Activated CD8-positive, alpha-beta T cell treated with anti-CD3 and anti-CD28 coated beads, Interleukin-2, amount 10 ng/mL, durations not matched to agents 7 days and 5 days (primary cell): Measurements from ENCODE around the gene TUBB3. TPM values are rescaled to one million over a fixed set of nuclear protein-coding genes. Genes with fewer than 3 reads are reported as not detected.
A peak's percentile ranks its signal among the peaks of the same experiment; 100 is the strongest.
"Not testable (repeated sequence)": the region's sequence is repeated elsewhere in the genome, so short reads cannot be mapped to it uniquely, and the experiment has no call there.

Source experiments
- ATAC-seq: fragments of 150-1000 bp; cut with Tn5 transposase; one replicate; pipeline ENCODE4 v1.10.0; 2021; ENCODE audit warnings: moderate library complexity
- CTCF ChIA-PET: fragments of 350-600 bp; sonication (Branson Sonifier 250); formaldehyde crosslinking; loops from one replicate; lab custom pipeline; 2021; ENCODE audit warnings: antibody characterized with exemption; lab: Charles Lee
- POLR2A ChIA-PET: fragments of 350-600 bp; sonication (Branson Sonifier 250); formaldehyde crosslinking; loops from one replicate; lab custom pipeline; 2021; ENCODE audit warnings: antibody characterized with exemption; lab: Charles Lee
- DNase-seq: peaks from one replicate; pipeline ENCODE4 v3.0.0-alpha.2; 2020
- H3K27ac Mint-ChIP-seq: one replicate; pipeline ENCODE4 v1.8.0; 2021; ENCODE audit warnings: mild to moderate bottlenecking, mixed read lengths
- H3K27me3 Mint-ChIP-seq: one replicate; pipeline ENCODE4 v1.8.0; 2021; ENCODE audit warnings: low read depth, mixed read lengths
- H3K36me3 Mint-ChIP-seq: one replicate; pipeline ENCODE4 v1.8.0; 2021; ENCODE audit warnings: low read depth, mixed read lengths
- H3K4me1 Mint-ChIP-seq: one replicate; pipeline ENCODE4 v1.8.0; 2021; ENCODE audit warnings: low read depth, mixed read lengths
- H3K4me3 Mint-ChIP-seq: one replicate; pipeline ENCODE4 v1.8.0; 2021; ENCODE audit warnings: mild to moderate bottlenecking, mixed read lengths
- H3K9me3 Mint-ChIP-seq: one replicate; pipeline ENCODE4 v1.8.0; 2022; ENCODE audit warnings: mixed read lengths; ENCODE audit not compliant: insufficient read depth
- total RNA-seq, 2 experiments: library from RNA; stranded (reverse); gene quantifications; one replicate each; pipeline ENCODE4 v1.2.3, GENCODE V29; 2021

TUBB3 gene
- total RNA-seq, 2 experiments from 2014 or later, result 1.1 to 1.3 TPM

DNA sequence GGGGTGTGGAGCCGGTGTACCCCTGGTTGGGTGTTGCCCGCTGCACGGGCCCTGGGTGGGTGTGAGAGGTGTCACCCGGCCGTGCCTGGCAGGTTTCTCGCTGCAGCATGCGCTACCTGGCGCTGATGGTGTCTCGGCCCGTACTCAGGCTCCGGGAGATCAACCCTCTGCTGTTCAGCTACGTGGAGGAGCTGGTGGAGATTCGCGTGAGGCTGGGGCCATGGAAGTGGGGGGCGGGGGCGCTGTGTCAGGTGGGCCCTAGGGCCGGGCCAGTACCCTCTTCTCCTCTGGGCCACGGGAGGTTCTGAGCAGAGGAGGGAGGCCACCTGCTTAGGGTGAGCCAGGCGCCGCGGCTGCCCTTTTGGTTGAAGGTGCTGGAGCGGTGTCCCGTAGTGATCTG, 38.8 kb downstream of the TUBB3 start:
- H3K27ac Mint-ChIP-seq, result no peak overlapping the region
- CTCF ChIA-PET, result no interaction called here
- H3K4me3 Mint-ChIP-seq, result no peak overlapping the region
- H3K36me3 Mint-ChIP-seq, result peaks cover 2% of the 10 kb centered on the region
- no peaks in the 10 kb centered on the region for H3K27me3 Mint-ChIP-seq
- no peaks in the 10 kb centered on the region for H3K4me1 Mint-ChIP-seq
- POLR2A ChIA-PET, result no interaction called here
- H3K9me3 Mint-ChIP-seq, result no peaks in the 10 kb centered on the region
- DNase-seq (no peak), ATAC-seq (no peak)

GRCh38 chr16:89962754-89963498, 39.8 kb downstream of the TUBB3 start:
- DNase-seq (no peak), ATAC-seq (no peak)
- Mint-ChIP-seq H3K27me3 (no peaks in the 10 kb centered on the region), H3K36me3 (peaks cover 2% of the 10 kb centered on the region), H3K27ac (no peak overlapping the region), H3K9me3 (no peaks in the 10 kb centered on the region), H3K4me1 (no peaks in the 10 kb centered on the region), H3K4me3 (no peak overlapping the region)
- ChIA-PET CTCF (no interaction called here), POLR2A (interaction anchor here (0.6 kb wide), 1 partner anchor 536 kb away, joined by 4 read pairs; no protein-coding TSS in a partner anchor)

GRCh38 chr16:89964201-89964600, 41.1 kb downstream of the TUBB3 start:
- Mint-ChIP-seq H3K27me3 (no peaks in the 10 kb centered on the region), H3K36me3 (no peaks in the 10 kb centered on the region), H3K4me3 (no peak overlapping the region), H3K27ac (no peak overlapping the region), H3K4me1 (no peaks in the 10 kb centered on the region), H3K9me3 (no peaks in the 10 kb centered on the region)
- CTCF ChIA-PET, result no interaction called here
- POLR2A ChIA-PET, result no interaction called here
- ATAC-seq (no peak), DNase-seq (no peak)

GRCh38 chr16:89965447-89966225, 42.5 kb downstream of the TUBB3 start:
- ChIA-PET CTCF (no interaction called here), POLR2A (no interaction called here)

DNA sequence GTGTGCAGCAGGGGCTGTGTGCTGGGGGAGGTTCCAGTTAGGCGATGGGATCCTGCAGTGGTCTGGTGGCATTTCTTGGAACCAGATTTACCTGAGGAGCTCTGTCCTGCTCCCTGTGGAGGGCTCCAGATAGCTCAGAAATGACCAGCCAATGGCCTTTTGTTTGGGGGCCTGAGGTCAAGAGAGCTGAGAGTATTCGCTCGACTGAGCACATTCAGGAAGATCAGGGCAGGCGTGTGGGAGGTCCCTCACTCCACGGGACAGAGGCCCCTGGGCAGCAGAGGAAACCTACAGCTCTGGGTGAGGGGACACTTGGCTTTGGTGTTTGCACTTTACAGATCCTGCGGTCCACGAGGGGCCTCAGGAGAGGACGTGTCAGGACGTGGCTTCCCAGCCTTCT, 43.6 kb downstream of the TUBB3 start:
- no peaks in the 10 kb centered on the region for H3K27me3 Mint-ChIP-seq
- peaks cover 14% of the 10 kb centered on the region for H3K4me1 Mint-ChIP-seq
- peaks cover 17% of the 10 kb centered on the region for H3K36me3 Mint-ChIP-seq
- no peak overlapping the region for H3K27ac Mint-ChIP-seq
- no peak for ATAC-seq
- no peak for DNase-seq
- ChIA-PET CTCF (no interaction called here), POLR2A (no interaction called here)
- no peak overlapping the region for H3K4me3 Mint-ChIP-seq
- peaks cover 8% of the 10 kb centered on the region for H3K9me3 Mint-ChIP-seq

More at GRCh38 chr16:89965447-89966225, 42.5 kb downstream of the TUBB3 start:
- no peaks in the 10 kb centered on the region for H3K9me3 Mint-ChIP-seq
- H3K27me3 Mint-ChIP-seq, result no peaks in the 10 kb centered on the region
- no peak overlapping the region for H3K27ac Mint-ChIP-seq
- DNase-seq, result no peak
- peaks cover 5% of the 10 kb centered on the region for H3K4me1 Mint-ChIP-seq
- peaks cover 10% of the 10 kb centered on the region for H3K36me3 Mint-ChIP-seq
- ATAC-seq, result no peak
- no peak overlapping the region for H3K4me3 Mint-ChIP-seq

DNA sequence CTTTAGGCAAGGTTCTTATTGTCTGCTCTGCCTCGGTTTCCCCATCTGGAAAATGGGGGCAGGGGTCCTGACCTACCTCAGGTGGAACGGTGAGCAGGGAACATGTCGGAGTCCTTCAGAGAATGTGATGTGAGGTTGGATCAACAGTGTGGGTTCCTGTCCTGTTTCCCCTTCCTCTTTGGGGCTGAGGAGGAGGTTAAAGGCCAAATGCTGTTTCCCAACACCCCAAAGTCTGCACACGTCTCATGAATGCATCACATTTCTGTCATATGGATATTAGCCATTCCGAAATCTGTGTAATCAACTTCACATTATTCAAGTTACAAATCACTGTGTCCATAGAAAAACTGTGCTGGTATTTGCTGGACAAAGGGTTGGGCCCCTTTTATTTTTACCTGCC, 44.3 kb downstream of the TUBB3 start:
- H3K27ac Mint-ChIP-seq, CTCF ChIA-PET, H3K4me3 Mint-ChIP-seq, POLR2A ChIA-PET, H3K9me3 Mint-ChIP-seq, H3K27me3 Mint-ChIP-seq, ATAC-seq, DNase-seq: not testable (repeated sequence)
- peaks cover 17% of the 10 kb centered on the region for H3K4me1 Mint-ChIP-seq
- H3K36me3 Mint-ChIP-seq, result peaks cover 17% of the 10 kb centered on the region

DNA sequence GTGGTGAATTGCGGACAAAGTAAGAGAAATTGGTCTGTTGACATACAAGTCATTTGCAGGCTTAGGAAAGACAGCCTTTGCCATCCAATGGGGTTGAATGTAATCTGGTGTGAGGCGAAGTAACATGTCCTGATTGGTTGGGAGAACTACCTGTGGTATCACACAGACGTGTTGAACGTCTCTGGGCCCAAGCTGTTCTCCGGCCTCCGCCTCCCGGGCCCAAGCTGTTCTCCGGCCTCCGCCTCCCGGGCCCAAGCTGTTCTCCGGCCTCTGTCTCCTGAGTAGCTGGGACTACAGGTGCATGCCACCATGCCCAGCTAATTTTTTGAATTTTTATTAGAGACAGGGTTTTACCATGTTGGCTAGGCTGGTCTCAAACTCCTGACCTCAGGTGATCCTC, 44.9 kb downstream of the TUBB3 start:
- peaks cover 17% of the 10 kb centered on the region for H3K4me1 Mint-ChIP-seq
- peaks cover 19% of the 10 kb centered on the region for H3K36me3 Mint-ChIP-seq
- DNase-seq, POLR2A ChIA-PET, ATAC-seq, H3K4me3 Mint-ChIP-seq, H3K9me3 Mint-ChIP-seq, CTCF ChIA-PET, H3K27ac Mint-ChIP-seq, H3K27me3 Mint-ChIP-seq: not testable (repeated sequence)

DNA sequence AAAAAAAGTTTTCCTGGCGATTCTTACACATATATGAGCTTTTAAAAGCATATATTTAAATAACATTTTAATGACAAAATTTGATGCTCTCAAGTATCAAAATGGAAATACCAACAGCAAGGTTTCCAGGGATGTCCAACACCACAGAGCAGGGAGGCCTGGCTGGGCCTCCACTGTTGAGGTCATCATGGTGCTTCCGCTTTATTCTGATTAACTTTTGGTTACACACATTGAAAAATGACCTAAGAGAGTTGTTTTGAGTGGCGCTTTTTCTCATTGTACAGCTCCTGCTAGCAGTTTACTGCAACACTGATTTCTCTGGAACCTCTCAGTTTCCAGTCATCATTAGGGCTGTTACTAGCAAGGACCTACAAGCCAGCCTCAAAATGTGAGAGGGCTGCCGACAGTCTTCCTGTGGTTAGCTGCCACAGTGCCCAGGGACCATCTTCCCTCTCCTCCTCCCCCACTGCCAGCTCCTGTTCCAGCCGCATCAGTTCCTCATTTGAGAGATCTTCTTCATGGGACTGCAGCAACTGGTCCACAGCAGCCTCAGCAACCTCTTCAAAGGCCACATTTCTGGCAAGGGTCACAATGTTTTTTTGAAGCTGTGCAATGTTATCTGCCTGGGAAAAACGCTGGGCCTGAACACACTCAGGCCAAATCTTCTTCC, 46.7 kb downstream of the TUBB3 start:
- no peaks in the 10 kb centered on the region for H3K27me3 Mint-ChIP-seq
- POLR2A ChIA-PET, result no interaction called here
- no peak overlapping the region for H3K4me3 Mint-ChIP-seq
- H3K4me1 Mint-ChIP-seq, result peaks cover 29% of the 10 kb centered on the region
- DNase-seq (no peak), ATAC-seq (no peak)
- H3K27ac Mint-ChIP-seq, result no peak overlapping the region
- peaks cover 26% of the 10 kb centered on the region for H3K36me3 Mint-ChIP-seq
- CTCF ChIA-PET, result no interaction called here
- H3K9me3 Mint-ChIP-seq, result peaks cover 8% of the 10 kb centered on the region

- no peak for DNase-seq
- peak overlapping the region; percentile 98 for H3K27ac Mint-ChIP-seq
- H3K9me3 Mint-ChIP-seq, result peaks cover 8% of the 10 kb centered on the region
- ATAC-seq, result peak; percentile 8
- peak overlapping the region; percentile 98 for H3K4me3 Mint-ChIP-seq
- peaks cover 27% of the 10 kb centered on the region for H3K36me3 Mint-ChIP-seq
- POLR2A ChIA-PET, result interaction anchor here (0.8 to 2.4 kb wide), 7 partner anchors 10 to 731 kb away, joined by 3 to 13 read pairs (median 5); partner anchors contain the start of genes DEF8 and TCF25
- CTCF ChIA-PET, result interaction anchor here (1.2 kb wide), 1 partner anchor 11 kb away, joined by 3 read pairs; no protein-coding TSS in a partner anchor
- no peaks in the 10 kb centered on the region for H3K27me3 Mint-ChIP-seq
- H3K4me1 Mint-ChIP-seq, result peaks cover 34% of the 10 kb centered on the region
Measured at GRCh38 chr16:89971495-89972243, 48.5 kb downstream of the TUBB3 start.

DNA sequence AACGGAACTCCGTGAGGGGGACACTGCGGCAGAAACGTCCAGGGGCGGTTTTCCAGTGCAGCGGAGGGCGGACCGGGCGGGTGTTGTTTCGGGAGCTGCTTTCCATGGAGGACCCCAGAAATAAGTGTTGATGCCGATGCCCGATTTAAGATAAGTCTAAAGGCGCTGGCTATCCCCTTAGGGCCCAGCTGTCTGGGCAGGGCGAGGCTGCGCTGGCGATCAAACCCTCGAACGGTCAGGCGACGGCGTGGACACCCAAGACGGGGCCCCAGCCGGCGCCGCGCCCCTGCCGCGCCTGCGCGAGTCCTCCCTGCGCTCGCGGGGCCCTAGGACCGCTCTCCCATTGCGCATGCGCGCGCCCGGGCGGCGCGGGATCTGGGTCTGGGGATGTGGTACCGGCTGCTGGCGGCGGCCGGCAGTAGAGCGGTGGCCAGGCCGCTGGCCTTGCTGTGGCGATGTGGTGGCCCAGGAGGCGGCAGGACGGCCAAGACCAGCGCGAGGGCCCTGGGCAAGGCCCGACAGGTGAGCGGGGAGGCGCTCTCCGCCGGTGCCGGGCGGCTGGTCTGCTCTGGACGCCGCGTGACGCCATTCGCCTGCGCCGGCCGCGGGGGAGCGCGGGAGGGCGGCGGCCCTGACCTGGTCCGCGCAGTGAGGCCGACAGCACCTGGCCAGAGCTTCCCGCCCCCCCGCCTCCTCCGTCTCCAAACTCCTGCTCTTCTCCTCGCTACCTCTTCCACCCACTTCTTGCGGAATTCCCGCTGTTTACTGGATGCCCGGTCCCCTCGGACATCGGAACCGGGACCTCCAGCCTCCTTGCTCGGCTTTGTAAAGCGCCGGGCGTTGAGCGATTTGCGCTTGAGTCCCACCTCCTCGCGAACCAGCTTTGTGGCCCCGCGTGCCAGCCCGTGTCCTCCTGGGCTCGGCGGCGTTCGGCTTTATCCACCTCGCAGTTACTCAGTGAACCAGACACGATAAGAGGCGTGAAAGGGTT, 49.4 kb downstream of the TUBB3 start:
- DNase-seq, result peak; percentile 93
- Mint-ChIP-seq H3K27me3 (no peaks in the 10 kb centered on the region), H3K4me1 (peaks cover 34% of the 10 kb centered on the region), H3K27ac (peak overlapping the region; percentile 98), H3K36me3 (peaks cover 30% of the 10 kb centered on the region), H3K4me3 (peak overlapping the region; percentile 98), H3K9me3 (peaks cover 8% of the 10 kb centered on the region)
- CTCF ChIA-PET, result interaction anchor here (1.0 to 1.2 kb wide), 2 partner anchors 11 to 25 kb away, joined by 3 read pairs; no protein-coding TSS in a partner anchor
- ATAC-seq, result peak; percentile 95
- POLR2A ChIA-PET, result interaction anchor here (0.8 to 2.4 kb wide), 9 partner anchors 9 to 732 kb away, joined by 3 to 13 read pairs (median 5); partner anchors contain the start of genes DEF8 and TCF25
